GM23338 (cell line): ENCODE data around the gene RAB11FIP3. TPM values are rescaled to one million over a fixed set of nuclear protein-coding genes. Genes with fewer than 3 reads are reported as not detected.

ENCODE experiments used
- ATAC-seq: fragments of 200-7000 bp; cut with Tn5 transposase; 3 replicates; pipeline ENCODE4 v1.9.1; 2020
- DNase-seq: peaks from one replicate; pipeline ENCODE4 v3.0.0-alpha.2; 2015; ENCODE audit warnings: low spot score
- H2AFZ ChIP-seq: fragments of 200-600 bp; sonication (generic); 2 replicates; pipeline ENCODE4 v1.8.0; 2016; ENCODE audit warnings: antibody characterized with exemption, mild to moderate bottlenecking, moderate library complexity
- H3F3A ChIP-seq: fragments of 200-600 bp; sonication (generic); replicated peaks from 2 replicates; pipeline ENCODE4 v1.8.0; 2017; ENCODE audit warnings: antibody characterized with exemption, mixed run types, low read depth
- H3K27ac ChIP-seq: fragments of 200-600 bp; sonication (generic); 2 replicates; pipeline ENCODE4 v1.6.1; 2016; ENCODE audit warnings: low read depth
- H3K27me3 ChIP-seq: fragments of 200-600 bp; sonication (generic); 2 replicates; pipeline ENCODE4 v1.8.0; 2016; ENCODE audit warnings: mild to moderate bottlenecking, mixed run types, moderate library complexity; ENCODE audit not compliant: insufficient read depth
- H3K36me3 ChIP-seq: fragments of 200-600 bp; sonication (generic); 2 replicates; pipeline ENCODE4 v1.8.0; 2016; ENCODE audit warnings: mild to moderate bottlenecking; ENCODE audit not compliant: insufficient read depth
- H3K4me1 ChIP-seq: fragments of 200-600 bp; sonication (generic); 2 replicates; pipeline ENCODE4 v1.8.0; 2016; ENCODE audit warnings: mild to moderate bottlenecking, moderate library complexity; ENCODE audit not compliant: insufficient read depth
- H3K4me2 ChIP-seq: fragments of 200-600 bp; sonication (generic); 2 replicates; pipeline ENCODE4 v1.7.1; 2017; ENCODE audit warnings: mixed run types
- H3K4me3 ChIP-seq: fragments of 200-600 bp; sonication (generic); 2 replicates; pipeline ENCODE4 v1.6.1; 2016; ENCODE audit warnings: mixed run types
- H3K79me2 ChIP-seq: fragments of 200-600 bp; sonication (generic); replicated peaks from 2 replicates; pipeline ENCODE4 v1.8.0; 2017; ENCODE audit warnings: mild to moderate bottlenecking; ENCODE audit not compliant: insufficient read depth
- H3K9me2 ChIP-seq: fragments of 200-600 bp; sonication (generic); 2 replicates; pipeline ENCODE4 v1.8.0; 2017; ENCODE audit not compliant: insufficient read depth
- H4K20me1 ChIP-seq: fragments of 200-600 bp; sonication (generic); replicated peaks from 2 replicates; pipeline ENCODE4 v1.8.0; 2017; ENCODE audit warnings: mild to moderate bottlenecking; ENCODE audit not compliant: insufficient read depth
- H3K27ac Mint-ChIP-seq: 2 replicates; pipeline ENCODE4 v1.8.0; 2020; ENCODE audit warnings: inconsistent platforms, mild to moderate bottlenecking, moderate library complexity, mixed read lengths
- H3K27me3 Mint-ChIP-seq: 3 replicates; pipeline ENCODE4 v1.8.0; 2022; ENCODE audit warnings: low read depth, mild to moderate bottlenecking, moderate library complexity, mixed read lengths, inconsistent platforms; ENCODE audit not compliant: insufficient read depth, poor library complexity
- H3K36me3 Mint-ChIP-seq: 3 replicates; pipeline ENCODE4 v1.8.0; 2021; ENCODE audit warnings: low read depth, mild to moderate bottlenecking, inconsistent platforms, moderate library complexity, mixed read lengths
- H3K4me1 Mint-ChIP-seq: 3 replicates; pipeline ENCODE4 v1.8.0; 2020; ENCODE audit warnings: mild to moderate bottlenecking, inconsistent platforms, mixed read lengths
- H3K4me3 Mint-ChIP-seq: 3 replicates; pipeline ENCODE4 v1.8.0; 2021; ENCODE audit warnings: moderate library complexity, mild to moderate bottlenecking, inconsistent platforms, mixed read lengths
- H3K9me3 Mint-ChIP-seq: 3 replicates; pipeline ENCODE4 v1.8.0; 2020; ENCODE audit warnings: moderate library complexity, mild to moderate bottlenecking, inconsistent platforms, mixed read lengths
- CTCF ChIP-seq, 2 experiments: fragments of 200-600 bp in 1 of 2; sonication (generic) in 1 of 2; conservative IDR thresholded peaks; 2 replicates each; pipeline versions ENCODE4 v1.5.1 to v1.6.1; 2016 to 2017; ENCODE audit warnings: antibody characterized with exemption in 2 of 2, low read depth in 2 of 2, mild to moderate bottlenecking in 2 of 2, moderate library complexity in 1 of 2
- ETS1 ChIP-seq: IDR thresholded peaks from 2 replicates; pipeline ENCODE4 v1.6.1; 2016; ENCODE audit warnings: antibody characterized with exemption
- ZNF462 ChIP-seq: fragments of 250-450 bp; sonication (Bioruptor Pico); IDR thresholded peaks from 2 replicates; pipeline ENCODE4 v1.5.0; 2020; ENCODE audit warnings: mild to moderate bottlenecking, moderate library complexity
- polyA plus RNA-seq: library from polyadenylated mRNA; unstranded; fragments of >200 nt; fragmentation: Nextera tagmentation; extraction: Ambion mirVana; gene quantifications from 2 replicates; pipeline ENCODE4 v1.2.1, GENCODE V29; 2016
- total RNA-seq: library from RNA; depleted of rRNA; stranded (reverse); fragments of >200 nt; shearing (Covaris generic); gene quantifications from 2 replicates; pipeline ENCODE4 v1.2.3, GENCODE V29; 2014

Gene RAB11FIP3
- total and polyA plus RNA-seq, 2 experiments from 2014 or later, result 3.2 to 29.2 TPM

GRCh38 chr16:561957-562938, 136.8 kb downstream of the RAB11FIP3 start:
- Mint-ChIP-seq H3K36me3 (no peaks in the 10 kb centered on the region), H3K9me3 (no peaks in the 10 kb centered on the region), H3K4me1 (no peaks in the 10 kb centered on the region), H3K4me3 (no peak overlapping the region), H3K27ac (no peak overlapping the region), H3K27me3 (peaks cover 14% of the 10 kb centered on the region)
- Histone ChIP-seq H3K4me1 (peaks cover 10% of the 10 kb centered on the region; the same call in 1 of the 2 replicates), H3K79me2 (no peaks in the 10 kb centered on the region), H3K27me3 (peaks cover 34% of the 10 kb centered on the region), H3F3A (0 out of 2 replicates have a peak, but pooled peaks cover 2% of the 10 kb centered on the region), H3K9me2 (no peaks in the 10 kb centered on the region), H2AFZ (no peak overlapping the region), H3K4me3 (no peak overlapping the region), H3K27ac (no peak overlapping the region), H4K20me1 (no peaks in the 10 kb centered on the region), H3K36me3 (no peaks in the 10 kb centered on the region), H3K4me2 (no peak overlapping the region)
- no peak for TF ChIP-seq ETS1
- no peak for TF ChIP-seq ZNF462
- no peak for TF ChIP-seq CTCF (conservative IDR thresholded peaks at IDR 0.05; ENCODE audit: low read depth in 2 of 2)
- no peak for ATAC-seq
- no peak for DNase-seq
